HG03565 (cell line): ENCODE measurements around the gene ANO6.

Source experiments
- ATAC-seq: cut with Tn5 transposase; IDR thresholded peaks from one replicate; pipeline ENCODE4 v1.9.1; 2021; ENCODE audit warnings: mild to moderate bottlenecking, moderate library complexity; ENCODE audit not compliant: unreplicated experiment

The ANO6 gene

DNA sequence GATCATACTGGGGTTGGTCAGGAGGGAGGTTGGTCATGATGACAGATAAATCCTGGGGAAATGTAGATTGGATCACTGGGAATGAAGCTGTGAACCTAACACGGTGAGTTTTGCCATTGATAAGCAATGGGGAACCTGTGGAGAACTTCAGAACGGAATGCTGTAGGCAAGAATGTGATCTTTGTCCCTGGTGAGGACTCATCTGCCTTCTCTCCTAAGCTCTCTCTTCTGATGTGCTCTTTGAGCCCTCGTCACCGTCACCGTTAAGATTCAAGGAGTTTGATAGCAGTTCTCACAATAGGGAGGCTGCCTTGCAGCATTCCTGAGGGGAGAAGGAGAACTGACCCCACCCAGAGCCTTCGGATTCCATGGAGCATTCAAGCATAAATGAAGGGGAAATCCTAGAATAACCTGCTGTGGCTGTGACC, 217.6 kb downstream of the ANO6 start:
- no peak for ATAC-seq

GRCh38 chr12:45434094-45434493, 218.2 kb downstream of the ANO6 start:
- ATAC-seq: no peak

DNA sequence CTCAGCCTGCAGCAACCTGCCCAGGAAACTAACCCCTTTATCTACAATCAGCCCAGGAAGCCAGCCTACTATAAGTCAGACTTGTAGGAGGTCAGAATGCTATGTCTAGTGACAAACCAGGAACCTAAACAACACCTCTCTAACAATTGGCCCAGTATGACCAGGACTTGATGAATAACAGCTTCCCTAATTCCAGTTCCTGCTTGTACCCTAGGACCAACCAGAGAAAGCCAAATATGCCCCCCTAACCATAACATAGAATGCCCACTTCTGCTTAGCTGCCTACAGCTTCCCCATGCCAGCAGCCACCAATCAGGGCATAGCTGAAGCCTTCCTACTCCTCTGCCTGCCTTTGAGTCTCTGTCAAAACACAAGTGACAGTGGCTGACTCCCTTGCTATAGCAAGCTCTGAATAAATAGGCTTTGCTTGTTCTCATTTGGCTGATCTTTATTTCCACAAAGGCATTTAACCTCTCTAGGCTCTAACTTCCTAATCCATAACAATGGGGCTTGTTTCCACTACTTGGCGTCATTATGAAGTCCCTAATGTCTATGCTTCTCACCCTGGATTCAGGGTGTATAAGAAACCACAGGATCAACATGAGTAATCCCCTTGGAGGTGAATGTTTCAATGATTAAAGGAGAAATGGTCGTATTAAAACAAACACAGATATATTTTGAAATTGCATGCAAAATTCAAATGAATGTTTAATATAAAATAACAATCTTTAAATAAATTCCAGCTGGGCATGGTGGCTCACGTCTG, 220.2 kb downstream of the ANO6 start:
- no peak for ATAC-seq

DNA sequence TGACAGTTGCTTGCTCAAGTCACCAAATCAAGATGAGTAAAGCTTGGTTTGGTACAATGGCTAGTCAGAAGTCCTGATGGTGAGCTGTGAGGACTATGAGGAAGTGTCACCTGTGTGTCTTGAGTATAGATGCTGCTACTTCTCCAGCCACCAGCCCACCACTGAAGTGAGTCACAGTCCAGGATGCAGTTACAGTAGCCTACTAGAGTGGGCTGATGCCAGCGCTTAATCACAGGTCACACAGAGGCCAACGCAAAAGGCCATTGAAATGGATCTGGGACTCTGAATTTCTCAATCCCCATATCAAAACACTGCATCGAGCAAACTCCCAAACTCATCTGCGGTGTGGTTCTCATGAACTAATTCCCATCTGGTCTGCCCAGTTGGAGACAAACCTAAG, 223.1 kb downstream of the ANO6 start:
- no peak for ATAC-seq

DNA sequence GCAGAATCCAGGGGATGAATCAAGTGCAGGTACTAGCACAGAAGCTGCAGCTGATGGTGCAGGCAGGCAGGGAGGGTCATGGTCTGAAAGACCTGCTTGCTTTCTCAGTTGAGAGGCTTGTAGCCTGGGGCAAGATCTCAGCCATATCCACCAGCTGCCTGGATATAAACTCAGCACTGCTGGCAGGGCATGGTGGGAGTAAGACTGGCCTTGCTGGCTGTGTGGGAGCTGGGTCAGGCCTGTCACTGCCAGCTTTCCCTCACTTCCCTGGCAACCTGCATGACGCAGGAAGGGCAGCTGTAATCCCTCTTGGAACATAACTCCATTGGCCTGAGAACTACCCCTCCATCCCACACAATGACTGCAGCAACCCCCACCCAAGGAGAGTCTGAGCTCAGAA, 230.1 kb downstream of the ANO6 start:
- ATAC-seq: no peak

GRCh38 chr12:45458238-45458637, 242.3 kb downstream of the ANO6 start:
- no peak for ATAC-seq

GRCh38 chr12:45458854-45459807, 243.2 kb downstream of the ANO6 start:
- ATAC-seq: no peak

GRCh38 chr12:45462506-45462905, 246.6 kb downstream of the ANO6 start:
- no peak for ATAC-seq

DNA sequence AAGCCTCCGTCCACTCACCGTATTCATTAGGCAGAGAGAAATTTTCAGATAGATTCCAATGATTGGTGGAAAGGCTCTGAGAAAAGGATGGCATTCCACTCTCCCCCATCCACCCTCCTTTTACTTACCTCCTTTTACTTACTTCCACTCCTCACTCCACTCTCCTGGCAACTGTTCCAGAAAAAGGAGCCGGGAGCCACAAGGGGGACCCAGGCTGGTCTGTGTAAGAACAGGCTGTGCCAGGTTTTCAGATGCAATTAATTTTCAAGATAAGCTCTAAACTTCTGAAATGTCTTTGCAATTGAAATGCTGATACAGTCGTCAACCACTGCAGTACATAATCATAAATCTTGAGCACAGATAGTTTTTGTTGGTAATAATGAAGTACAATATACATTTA, 248.8 kb downstream of the ANO6 start:
- ATAC-seq: no peak

GRCh38 chr12:45468751-45469615, 253.1 kb downstream of the ANO6 start:
- ATAC-seq: no peak

GRCh38 chr12:45469902-45470301, 254.0 kb downstream of the ANO6 start:
- ATAC-seq: no peak

- no peak for ATAC-seq
These were observed 257.7 kb downstream of the ANO6 start for GRCh38 chr12:45473636-45474035.

- no peak for ATAC-seq
These were observed 259.7 kb downstream of the ANO6 start for GRCh38 chr12:45475594-45475993.

DNA sequence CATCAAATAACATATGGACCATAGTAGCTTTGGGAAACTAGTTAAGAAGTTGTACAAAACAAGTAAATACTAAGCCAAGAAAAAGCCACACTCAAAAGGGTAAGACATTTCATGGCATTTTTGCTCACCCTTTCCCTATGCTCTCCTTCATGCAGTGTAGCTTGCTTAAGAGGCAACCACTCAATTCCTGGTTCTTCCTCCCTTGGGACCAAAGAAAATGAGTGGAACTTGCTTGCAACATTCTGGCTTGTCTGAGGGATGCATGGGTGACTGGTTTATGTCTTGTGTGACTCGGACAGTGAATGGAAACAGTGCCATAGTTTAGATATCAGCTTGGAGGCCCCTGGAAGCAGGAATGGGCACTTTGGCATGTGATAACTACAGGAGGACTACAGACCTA, 261.6 kb downstream of the ANO6 start:
- no peak for ATAC-seq

DNA sequence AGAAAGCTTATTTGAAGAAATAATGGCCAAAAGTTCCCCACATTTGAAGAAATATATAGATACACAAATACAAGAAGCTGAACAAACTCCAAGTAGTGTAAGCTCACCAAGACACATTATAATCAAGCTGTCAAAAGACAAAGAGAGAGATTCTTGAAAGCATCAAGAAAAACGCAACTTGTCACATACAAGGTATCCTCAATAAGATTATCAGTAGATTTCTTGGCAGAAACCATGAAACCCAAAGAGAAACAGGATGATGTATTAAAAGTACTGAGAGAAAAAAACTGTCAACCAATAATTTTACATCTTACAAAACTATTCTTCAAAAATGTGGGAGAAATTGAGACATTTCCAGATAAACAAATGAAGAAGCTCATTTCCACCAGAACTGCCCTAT, 263.0 kb downstream of the ANO6 start:
- no peak for ATAC-seq

GRCh38 chr12:45481746-45482145, 265.9 kb downstream of the ANO6 start:
- ATAC-seq: no peak

GRCh38 chr12:45483571-45483970, 267.7 kb downstream of the ANO6 start:
- no peak for ATAC-seq
